Esophagus muscularis mucosa (tissue), 3 donors: Measurements from ENCODE around the gene WFDC10A.

Experiments used
- EP300 ChIP-seq: sonication (generic); formaldehyde crosslinking; IDR thresholded peaks from one replicate; pipeline ENCODE4 v1.6.1; 2017; ENCODE audit warnings: antibody characterized with exemption
- TF ChIP-seq, protein P1 (sequence below), 3 experiments: fragments of 200-600 bp in 2 of 3; fragments of 450-650 bp in 1 of 3; sonication (generic) in 2 of 3; IDR thresholded peaks; one replicate each; pipeline ENCODE4 v1.5.1; 2017 to 2019; ENCODE audit warnings: antibody characterized with exemption in 3 of 3, mild to moderate bottlenecking in 2 of 3, moderate library complexity in 1 of 3

DNA sequence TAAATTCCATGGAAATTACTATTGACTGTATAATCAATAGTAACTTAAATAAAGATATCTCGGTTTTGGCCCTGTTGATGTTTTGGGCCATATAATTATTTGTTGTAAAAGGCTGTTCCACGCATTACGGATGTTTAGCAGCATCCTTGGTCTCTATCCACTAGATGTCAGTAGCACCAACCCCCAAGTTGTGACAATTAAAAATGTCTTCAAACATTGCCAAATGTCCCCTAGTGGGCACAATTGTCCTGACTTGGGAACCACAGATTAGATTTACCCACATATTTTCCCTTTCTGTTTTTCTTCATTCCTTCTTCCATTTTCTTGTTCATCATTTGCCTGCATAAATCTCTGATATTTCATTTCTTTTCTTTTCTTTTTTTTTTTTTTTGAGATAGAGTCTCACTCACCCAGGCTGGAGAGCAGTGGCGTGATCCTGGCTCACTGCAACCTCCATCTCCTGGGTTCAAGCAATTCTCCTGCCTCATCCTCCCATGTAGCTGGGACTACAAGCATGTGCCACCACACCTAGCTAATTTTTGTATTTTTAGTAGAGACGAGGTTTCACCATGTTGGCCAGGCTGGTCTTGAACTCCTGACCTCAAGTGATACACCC lies 36.9 kb upstream of the WFDC10A start:
- TF ChIP-seq, protein P1, sequence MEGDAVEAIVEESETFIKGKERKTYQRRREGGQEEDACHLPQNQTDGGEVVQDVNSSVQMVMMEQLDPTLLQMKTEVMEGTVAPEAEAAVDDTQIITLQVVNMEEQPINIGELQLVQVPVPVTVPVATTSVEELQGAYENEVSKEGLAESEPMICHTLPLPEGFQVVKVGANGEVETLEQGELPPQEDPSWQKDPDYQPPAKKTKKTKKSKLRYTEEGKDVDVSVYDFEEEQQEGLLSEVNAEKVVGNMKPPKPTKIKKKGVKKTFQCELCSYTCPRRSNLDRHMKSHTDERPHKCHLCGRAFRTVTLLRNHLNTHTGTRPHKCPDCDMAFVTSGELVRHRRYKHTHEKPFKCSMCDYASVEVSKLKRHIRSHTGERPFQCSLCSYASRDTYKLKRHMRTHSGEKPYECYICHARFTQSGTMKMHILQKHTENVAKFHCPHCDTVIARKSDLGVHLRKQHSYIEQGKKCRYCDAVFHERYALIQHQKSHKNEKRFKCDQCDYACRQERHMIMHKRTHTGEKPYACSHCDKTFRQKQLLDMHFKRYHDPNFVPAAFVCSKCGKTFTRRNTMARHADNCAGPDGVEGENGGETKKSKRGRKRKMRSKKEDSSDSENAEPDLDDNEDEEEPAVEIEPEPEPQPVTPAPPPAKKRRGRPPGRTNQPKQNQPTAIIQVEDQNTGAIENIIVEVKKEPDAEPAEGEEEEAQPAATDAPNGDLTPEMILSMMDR (IDR thresholded peaks at IDR 0.05): peak in 1 of 3 experiments; percentile 24
- no peak for TF ChIP-seq EP300
